NB4 (cell line): ENCODE results near the gene PKM.

ENCODE experiments used
- CTCF ChIP-seq: IDR thresholded peaks from one replicate; pipeline ENCODE4 v1.5.1; 2012; ENCODE audit warnings: low read depth, low read length
- POLR2A ChIP-seq: IDR thresholded peaks from 2 replicates; pipeline ENCODE4 v1.6.1; 2011; ENCODE audit warnings: mild to moderate bottlenecking; ENCODE audit not compliant: insufficient read length; ENCODE audit errors: extremely low read depth

- TF ChIP-seq CTCF (no peak), POLR2A (no peak)
Measured at GRCh38 chr15:72176159-72176558, 54.8 kb downstream of the PKM start.
